ENCODE results near the gene GBA3.

GBA3 gene

GRCh38 chr4:22692736-22693135, at the start of gene GBA3:
TSS of gene GBA3 (plus strand) at chr4:22692937.
- DNase-seq, result no peak

GRCh38 chr4:22643952-22644351, 48.8 kb upstream of the GBA3 start:
- DNase-seq, result no peak

- DNase-seq, result no peak
Observed at GRCh38 chr4:22645481-22646182, 47.1 kb upstream of the GBA3 start.

GRCh38 chr4:22648996-22649395, 43.7 kb upstream of the GBA3 start:
- DNase-seq, result no peak

GRCh38 chr4:22650771-22651170, 42.0 kb upstream of the GBA3 start:
- DNase-seq, result no peak

GRCh38 chr4:22653752-22654151, 39.0 kb upstream of the GBA3 start:
- no peak for DNase-seq

GRCh38 chr4:22661443-22661842, 31.3 kb upstream of the GBA3 start:
- DNase-seq, result no peak

GRCh38 chr4:22667332-22667940, 25.3 kb upstream of the GBA3 start:
- no peak for DNase-seq

GRCh38 chr4:22668301-22668700, 24.4 kb upstream of the GBA3 start:
- no peak for DNase-seq

- no peak for DNase-seq
Observed at GRCh38 chr4:22668702-22669101, 24.0 kb upstream of the GBA3 start.

- DNase-seq, result no peak
Observed at GRCh38 chr4:22670956-22671355, 21.8 kb upstream of the GBA3 start.

- no peak for DNase-seq
Observed at GRCh38 chr4:22672519-22672918, 20.2 kb upstream of the GBA3 start.

- no peak for DNase-seq
Observed at GRCh38 chr4:22672944-22673343, 19.8 kb upstream of the GBA3 start.

GRCh38 chr4:22674700-22675099, 18.0 kb upstream of the GBA3 start:
- no peak for DNase-seq

GRCh38 chr4:22676063-22676462, 16.7 kb upstream of the GBA3 start:
- no peak for DNase-seq

GRCh38 chr4:22677780-22678179, 15.0 kb upstream of the GBA3 start:
- DNase-seq, result no peak

- no peak for DNase-seq
Observed at GRCh38 chr4:22678940-22679854, 13.5 kb upstream of the GBA3 start.

- DNase-seq, result no peak
Observed at GRCh38 chr4:22680065-22680642, 12.6 kb upstream of the GBA3 start.

- no peak for DNase-seq
Observed at GRCh38 chr4:22683726-22684125, 9.0 kb upstream of the GBA3 start.

GRCh38 chr4:22686141-22686540, 6.6 kb upstream of the GBA3 start:
- no peak for DNase-seq

- DNase-seq, result no peak
Observed at GRCh38 chr4:22688236-22688635, 4.5 kb upstream of the GBA3 start.

GRCh38 chr4:22689428-22689827, 3.3 kb upstream of the GBA3 start:
- no peak for DNase-seq

GRCh38 chr4:22695029-22695428, 2.3 kb downstream of the GBA3 start:
- no peak for DNase-seq
